ENCODE data around the gene TMPRSS13.
"Not testable (repeated sequence)": the region's sequence is repeated elsewhere in the genome, so short reads cannot be mapped to it uniquely, and the experiment has no call there.

Gene TMPRSS13

GRCh38 chr11:117950301-117950700 is 21.1 kb upstream of the TMPRSS13 start:
- DNase-seq = peak; percentile 22

- no peak for DNase-seq
Measured at GRCh38 chr11:117949062-117949461, 19.9 kb upstream of the TMPRSS13 start.

GRCh38 chr11:117948466-117948865 is 19.3 kb upstream of the TMPRSS13 start:
- not testable (repeated sequence) for DNase-seq

GRCh38 chr11:117947751-117948150 is 18.5 kb upstream of the TMPRSS13 start:
- DNase-seq = not testable (repeated sequence)

GRCh38 chr11:117946842-117947526 is 17.8 kb upstream of the TMPRSS13 start:
- DNase-seq = peak; percentile 70

GRCh38 chr11:117946156-117946841 is 17.1 kb upstream of the TMPRSS13 start:
- DNase-seq = no peak

GRCh38 chr11:117945047-117945810 is 16.0 kb upstream of the TMPRSS13 start:
- DNase-seq = no peak

GRCh38 chr11:117944554-117944953 is 15.4 kb upstream of the TMPRSS13 start:
- DNase-seq = no peak

GRCh38 chr11:117941976-117942654 is 12.9 kb upstream of the TMPRSS13 start:
- DNase-seq = no peak

GRCh38 chr11:117941163-117941707 is 12.0 kb upstream of the TMPRSS13 start:
- DNase-seq = no peak

- no peak for DNase-seq
Measured at GRCh38 chr11:117940736-117941135, 11.5 kb upstream of the TMPRSS13 start.

- no peak for DNase-seq
Measured at GRCh38 chr11:117936973-117937372, 7.8 kb upstream of the TMPRSS13 start.

- DNase-seq = no peak
Measured at GRCh38 chr11:117934526-117935307, 5.5 kb upstream of the TMPRSS13 start.

- DNase-seq = no peak
Measured at GRCh38 chr11:117933930-117934329, 4.7 kb upstream of the TMPRSS13 start.

- DNase-seq = no peak
Measured at GRCh38 chr11:117933475-117933874, 4.3 kb upstream of the TMPRSS13 start.

GRCh38 chr11:117932947-117933346 is 3.7 kb upstream of the TMPRSS13 start:
- DNase-seq = no peak

- no peak for DNase-seq
Measured at GRCh38 chr11:117932426-117932825, 3.2 kb upstream of the TMPRSS13 start.

- DNase-seq = no peak
Measured at GRCh38 chr11:117931971-117932370, 2.8 kb upstream of the TMPRSS13 start.

GRCh38 chr11:117931331-117931950 is 2.2 kb upstream of the TMPRSS13 start:
- no peak for DNase-seq

- no peak for DNase-seq
Measured at GRCh38 chr11:117930668-117931330, 1.6 kb upstream of the TMPRSS13 start.
